Loucy (cell line): ENCODE measurements around the gene TRAFD1.

ENCODE experiments used
- EZH2phosphoT487 ChIP-seq: fragments of 200-600 bp; IDR thresholded peaks from 2 replicates; pipeline ENCODE4 v1.6.1; 2018; ENCODE audit warnings: antibody characterized with exemption, mild to moderate bottlenecking, moderate library complexity, borderline replicate concordance
- TF ChIP-seq, protein P1 (sequence below): fragments of 200-600 bp; sonication (generic); conservative IDR thresholded peaks from 2 replicates; pipeline ENCODE4 v1.5.1; 2014; ENCODE audit warnings: mild to moderate bottlenecking, antibody characterized with exemption, low read length

DNA sequence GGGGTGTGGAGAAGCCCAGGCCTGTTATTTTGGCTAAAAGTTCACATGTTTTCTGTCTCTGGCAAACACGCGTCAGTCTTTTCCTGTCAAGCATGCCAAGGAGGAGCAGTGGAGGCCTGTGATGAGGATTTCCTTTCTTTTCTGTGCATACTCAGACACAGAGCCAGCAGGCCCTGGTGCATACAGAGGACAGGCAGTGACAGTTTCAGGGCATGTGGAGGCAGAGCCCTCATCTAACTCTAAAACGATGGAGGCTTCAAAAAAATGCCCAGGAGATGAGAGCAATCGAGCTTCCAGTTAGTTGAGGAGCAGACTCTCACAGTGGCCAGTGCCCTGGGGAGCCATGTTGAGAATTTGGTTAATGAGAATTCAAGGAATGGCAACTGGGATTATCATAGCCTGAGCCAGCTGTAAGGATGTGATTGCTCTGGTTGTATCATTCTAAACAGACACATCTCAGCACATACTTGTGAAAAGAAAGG, 66.5 kb downstream of the TRAFD1 start:
- TF ChIP-seq, protein P1, sequence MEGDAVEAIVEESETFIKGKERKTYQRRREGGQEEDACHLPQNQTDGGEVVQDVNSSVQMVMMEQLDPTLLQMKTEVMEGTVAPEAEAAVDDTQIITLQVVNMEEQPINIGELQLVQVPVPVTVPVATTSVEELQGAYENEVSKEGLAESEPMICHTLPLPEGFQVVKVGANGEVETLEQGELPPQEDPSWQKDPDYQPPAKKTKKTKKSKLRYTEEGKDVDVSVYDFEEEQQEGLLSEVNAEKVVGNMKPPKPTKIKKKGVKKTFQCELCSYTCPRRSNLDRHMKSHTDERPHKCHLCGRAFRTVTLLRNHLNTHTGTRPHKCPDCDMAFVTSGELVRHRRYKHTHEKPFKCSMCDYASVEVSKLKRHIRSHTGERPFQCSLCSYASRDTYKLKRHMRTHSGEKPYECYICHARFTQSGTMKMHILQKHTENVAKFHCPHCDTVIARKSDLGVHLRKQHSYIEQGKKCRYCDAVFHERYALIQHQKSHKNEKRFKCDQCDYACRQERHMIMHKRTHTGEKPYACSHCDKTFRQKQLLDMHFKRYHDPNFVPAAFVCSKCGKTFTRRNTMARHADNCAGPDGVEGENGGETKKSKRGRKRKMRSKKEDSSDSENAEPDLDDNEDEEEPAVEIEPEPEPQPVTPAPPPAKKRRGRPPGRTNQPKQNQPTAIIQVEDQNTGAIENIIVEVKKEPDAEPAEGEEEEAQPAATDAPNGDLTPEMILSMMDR = no peak
- TF ChIP-seq EZH2phosphoT487 = no peak
